Heart right ventricle (tissue), 16 donors: Measurements from ENCODE around the gene SLC6A7. TPM values are rescaled to one million over a fixed set of nuclear protein-coding genes. Genes with fewer than 3 reads are reported as not detected.

Experiments
- ATAC-seq, 8 donors: fragments of 200-7000 bp; cut with Tn5 transposase; one replicate each; pipeline ENCODE4 v1.9.1; 2020; ENCODE audit warnings: mild to moderate bottlenecking in 8 of 8, moderate library complexity in 8 of 8, moderate number of reproducible peaks in 1 of 8
- DNase-seq, 2 donors: peaks; one replicate each; pipeline ENCODE4 v3.0.0-alpha.2; 2020
- H3K27ac ChIP-seq, 10 donors: fragments of 200-600 bp; sonication (generic) in 2 of 10; one replicate each; pipeline versions ENCODE4 v1.5.0 to v1.8.0; 2020 to 2022; ENCODE audit warnings: mild to moderate bottlenecking in 3 of 10
- H3K27me3 ChIP-seq, 7 donors: fragments of 200-600 bp; one replicate each; pipeline ENCODE4 v1.8.0; 2021 to 2022; ENCODE audit warnings: mild to moderate bottlenecking in 2 of 7
- H3K36me3 ChIP-seq, 9 donors: fragments of 200-600 bp; sonication (generic) in 1 of 9; one replicate each; pipeline versions ENCODE4 v1.5.0 to v1.8.0; 2020 to 2022; ENCODE audit warnings: mild to moderate bottlenecking in 2 of 9
- H3K4me1 ChIP-seq, 9 donors: fragments of 200-600 bp; sonication (generic) in 1 of 9; one replicate each; pipeline versions ENCODE4 v1.5.0 to v1.8.0; 2020 to 2022; ENCODE audit warnings: mild to moderate bottlenecking in 4 of 9
- H3K4me3 ChIP-seq, 10 donors: fragments of 200-600 bp; sonication (generic) in 2 of 10; one replicate each; pipeline versions ENCODE4 v1.5.0 to v1.8.0; 2020 to 2022; ENCODE audit warnings: mild to moderate bottlenecking in 7 of 10, moderate library complexity in 2 of 10
- H3K9me3 ChIP-seq, 11 donors: fragments of 200-600 bp in 10 of 11; sonication (generic) in 2 of 11; one replicate each; pipeline versions ENCODE4 v1.5.0 to v1.8.0; 2013 to 2022; ENCODE audit warnings: mild to moderate bottlenecking in 2 of 11, control low read depth in 1 of 11, moderate library complexity in 1 of 11
- CTCF ChIP-seq, 9 donors: fragments of 200-600 bp; sonication (generic) in 2 of 9; IDR thresholded peaks; one replicate each; pipeline versions ENCODE4 v1.5.0 to v1.8.0; 2021 to 2022; ENCODE audit warnings: antibody characterized with exemption in 9 of 9, mild to moderate bottlenecking in 5 of 9, moderate library complexity in 1 of 9
- WGBS, 2 donors: extraction: QIAGEN DNeasy Blood & Tissue Kit; methylation state at CpG; one replicate each; pipeline ENCODE4 v1.1.7; 2013; ENCODE audit warnings: inconsistent platforms in 1 of 2; 5-methylcytosine and 5-hydroxymethylcytosine counted together
- intact Hi-C, 10 donors: fragments of 100-400 bp; cut with DNase I; formaldehyde crosslinking; loops; one replicate each; pipeline versions ENCODE4 v1.11.1 to v1.14.2; 2022
- polyA plus RNA-seq, 2 donors: library from polyadenylated mRNA; stranded (reverse); fragments of 200-250 nt; gene quantifications; one replicate each; pipeline ENCODE4 v1.2.3, GENCODE V29; 2013
- total RNA-seq, 10 donors: library from RNA; stranded (reverse); fragmentation: NEBNext Ultra II Directional in 3 of 10; extraction: Animal tissue kit (Norgen Biotek cat#: 25700) in 3 of 10; gene quantifications; one replicate each; pipeline versions ENCODE4 v1.2.1 to v1.2.4, GENCODE V29; 2021 to 2023
- donor health status: Arrhythmogenic right ventricular cardiomyopathy.
- donor health status: ischemic (EF 13 %, LVEDD 7.1; RV severe dilation, severe dysfunction).
- donor health status: healthy with polysubstance abuse.
- donor health status: DM: no; HTN: yes; CAD: no.
- donor health status: DM: no; HTN: no; CAD: no.
- donor health status: ischemic (EF 25% LVEDD 6.9; RV normal size, moderate dysfunction).
- donor health status: ischemic (EF 25% LVEDD 5.7; RV mildly dilated, moderate dysfunction).
- donor health status: healthy.
- donor health status: DM: yes; HTN: yes; CAD: no.
- donor health status: Ischemic cardiomyopathy.
- donor health status: ischemic (EF 35%, LVEDD 5.7; RV mildly dilated, moderate dysfunction).
- donor health status: nonischemic (EF 11% LVEDD 7.7; RV severe dilation, severe dysfunction).
- donor health status: DM: yes; HTN: yes; CAD: no.
- donor health status: PGD.
- donor health status: ischemic (EF 29% LVEDD 5.4; RV normal size, mild dysfunction).
- donor health status: nonischemic (EF 23%, LVEDD 6.1; RV moderate dilation, normal function).

The SLC6A7 gene
- total and polyA plus RNA-seq, 12 donors: not detected

- peaks cover 0 to 61% (median 34%) of the 10 kb centered on the region in 9 donors for H3K4me1 ChIP-seq
- no peak overlapping the region for H3K4me3 ChIP-seq
- DNase-seq: no peak
- intact Hi-C loops: loop anchor here (2.0 to 10.0 kb wide), 9 partner anchors 53 to 194 kb away; no protein-coding TSS in a partner anchor
- no peak for ATAC-seq
- no peak for TF ChIP-seq CTCF (IDR thresholded peaks at IDR 0.05)
- whole genome bisulfite sequencing, 2 donors: 76 to 80% methylated on average over 10 of the region's 10 CpGs
- H3K9me3 ChIP-seq: no peaks in the 10 kb centered on the region
- no peak overlapping the region for H3K27ac ChIP-seq
- H3K27me3 ChIP-seq: no peaks in the 10 kb centered on the region
- no peaks in the 10 kb centered on the region for H3K36me3 ChIP-seq
These were observed 26.4 kb downstream of the SLC6A7 start for GRCh38 chr5:150215979-150216944.

GRCh38 chr5:150217038-150217437, 27.2 kb downstream of the SLC6A7 start:
- Histone ChIP-seq H3K36me3 (no peaks in the 10 kb centered on the region), H3K9me3 (no peaks in the 10 kb centered on the region), H3K27ac (no peak overlapping the region), H3K4me1 (peaks cover 0 to 53% (median 31%) of the 10 kb centered on the region in 9 donors), H3K27me3 (no peaks in the 10 kb centered on the region), H3K4me3 (no peak overlapping the region)
- intact Hi-C loops: loop anchor here (1.0 to 10.0 kb wide), 10 partner anchors 54 to 195 kb away; no protein-coding TSS in a partner anchor
- no peak for DNase-seq
- 90 to 94% methylated on average over 2 of the region's 2 CpGs for WGBS, 2 donors
- no peak for ATAC-seq
- no peak for TF ChIP-seq CTCF (IDR thresholded peaks at IDR 0.05)

GRCh38 chr5:150217873-150218692, 28.2 kb downstream of the SLC6A7 start:
- ATAC-seq (peak; percentile 80 to 91 (median 84)), DNase-seq (peak; percentile 79 to 87)
- peaks cover 0 to 49% (median 29%) of the 10 kb centered on the region in 9 donors for H3K4me1 ChIP-seq
- H3K4me3 ChIP-seq: no peak overlapping the region
- no peaks in the 10 kb centered on the region for H3K27me3 ChIP-seq
- intact Hi-C loops: loop anchor here (1.0 to 10.0 kb wide), 11 partner anchors 55 to 196 kb away; no protein-coding TSS in a partner anchor
- 29 to 31% methylated on average over 10 of the region's 10 CpGs for WGBS, 2 donors
- H3K9me3 ChIP-seq: no peaks in the 10 kb centered on the region
- no peaks in the 10 kb centered on the region for H3K36me3 ChIP-seq
- no peak overlapping the region for H3K27ac ChIP-seq
- peak; percentile 89 to 97 (median 95) for TF ChIP-seq CTCF (IDR thresholded peaks at IDR 0.05)

- TF ChIP-seq CTCF (IDR thresholded peaks at IDR 0.05): no peak
- Histone ChIP-seq H3K4me1 (peaks cover 0 to 43% (median 26%) of the 10 kb centered on the region in 9 donors), H3K4me3 (no peak overlapping the region), H3K9me3 (no peaks in the 10 kb centered on the region), H3K27ac (no peak overlapping the region), H3K36me3 (no peaks in the 10 kb centered on the region), H3K27me3 (no peaks in the 10 kb centered on the region)
- ATAC-seq: no peak
- 76 to 89% methylated on average over 5 of the region's 5 CpGs for WGBS, 2 donors
- intact Hi-C loops: loop anchor here (1.0 to 10.0 kb wide), 9 partner anchors 56 to 196 kb away; no protein-coding TSS in a partner anchor
- DNase-seq: no peak
These were observed 28.8 kb downstream of the SLC6A7 start for GRCh38 chr5:150218693-150219035.
